Right ventricle myocardium superior (tissue), 1 donor: ENCODE data around the gene CHI3L2. TPM values are rescaled to one million over a fixed set of nuclear protein-coding genes. Genes with fewer than 3 reads are reported as not detected.
A peak's percentile ranks its signal among the peaks of the same experiment; 100 is the strongest.

Experiments
- ATAC-seq: fragments of 200-7000 bp; cut with Tn5 transposase; one replicate; pipeline ENCODE4 v1.9.1; 2020; ENCODE audit warnings: mild to moderate bottlenecking; ENCODE audit not compliant: poor library complexity
- DNase-seq: peaks from one replicate; pipeline ENCODE4 v3.0.0-alpha.2; 2020
- intact Hi-C: fragments of 100-400 bp; cut with DNase I; formaldehyde crosslinking; loops from one replicate; pipeline ENCODE4 v1.11.2; 2022
- total RNA-seq: library from RNA; stranded (reverse); fragmentation: NEBNext Ultra II Directional; extraction: Animal tissue kit (Norgen Biotek cat#: 25700); gene quantifications from one replicate; pipeline ENCODE4 v1.2.1, GENCODE V29; 2021
- donor health status: DM: no; HTN: yes; CAD: no; lungs with severe emphysema.

CHI3L2 gene
- total RNA-seq, 1 donor from 2014 or later: 3.7 TPM

DNA sequence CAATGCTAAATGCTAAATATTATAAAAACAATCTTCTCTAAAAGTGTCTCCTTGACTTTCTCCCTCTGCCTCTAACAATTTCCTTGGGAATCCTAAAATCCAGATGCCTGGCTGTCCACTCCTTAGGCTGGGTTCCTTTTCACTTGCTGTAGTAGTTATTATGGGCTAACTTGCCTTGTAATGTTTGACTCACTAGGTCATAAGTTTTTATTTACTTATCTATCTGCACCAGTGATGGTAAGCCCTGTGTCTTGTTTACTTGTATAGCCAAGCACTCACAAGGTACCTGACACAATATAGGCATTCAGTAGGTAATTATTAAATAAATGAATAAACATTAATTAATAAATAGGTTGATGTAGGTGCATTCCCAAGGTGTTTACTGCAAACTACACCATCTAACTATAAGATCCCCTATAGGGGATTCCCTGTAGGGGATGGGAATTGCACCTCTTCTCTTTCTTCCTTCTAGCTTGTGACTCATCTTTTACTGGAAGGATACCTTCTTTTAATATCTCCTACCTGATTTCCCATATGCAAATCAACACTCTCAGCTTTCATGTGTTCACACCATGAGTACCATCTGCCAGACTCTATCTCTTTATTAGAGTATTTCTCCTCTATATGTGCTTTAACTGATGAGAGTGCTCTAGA is 48.4 kb downstream of the CHI3L2 start:
- no peak for ATAC-seq
- no peak for DNase-seq
- intact Hi-C loops: no loop called here

DNA sequence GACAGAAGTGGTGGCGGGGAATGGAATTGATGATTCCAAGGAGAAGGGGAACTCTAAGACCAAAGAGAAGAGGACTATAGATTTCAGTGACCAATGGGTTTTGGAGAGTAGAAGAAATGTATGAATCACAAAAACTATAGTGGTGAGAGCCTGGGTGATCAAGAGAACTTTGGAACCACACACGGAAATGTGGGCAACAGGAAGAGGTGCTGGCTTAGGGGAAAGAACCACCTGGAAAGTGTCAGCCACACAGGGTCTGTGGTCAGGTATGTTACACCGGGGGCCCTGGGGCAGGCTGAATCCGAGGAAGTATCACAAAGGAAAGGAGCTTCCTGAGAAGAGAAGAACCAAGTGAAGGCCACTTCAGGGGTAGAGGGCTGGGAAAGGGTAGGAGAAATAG is 51.6 kb downstream of the CHI3L2 start:
- no peak for ATAC-seq
- intact Hi-C loops: no loop called here
- DNase-seq: no peak

DNA sequence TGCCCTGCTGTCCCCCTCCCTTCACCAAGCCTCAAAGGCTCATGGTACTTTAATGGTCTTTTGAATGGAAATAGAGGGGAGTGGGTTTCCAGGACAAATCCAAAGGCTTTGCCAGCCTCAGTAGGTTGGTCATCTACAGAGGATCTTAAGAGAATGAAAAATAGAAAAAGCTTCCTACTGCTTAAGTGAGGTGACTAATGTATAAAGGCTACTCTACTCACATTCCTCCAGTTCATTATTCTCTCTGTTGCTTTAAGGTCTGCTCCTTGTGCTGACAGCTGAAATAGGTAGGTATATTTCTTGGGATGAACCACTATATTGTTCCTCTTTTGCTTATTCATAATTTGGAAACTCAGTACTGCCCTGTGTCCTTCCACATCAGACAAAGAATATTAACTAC is 52.8 kb downstream of the CHI3L2 start:
- intact Hi-C loops: no loop called here
- ATAC-seq (no peak), DNase-seq (no peak)

DNA sequence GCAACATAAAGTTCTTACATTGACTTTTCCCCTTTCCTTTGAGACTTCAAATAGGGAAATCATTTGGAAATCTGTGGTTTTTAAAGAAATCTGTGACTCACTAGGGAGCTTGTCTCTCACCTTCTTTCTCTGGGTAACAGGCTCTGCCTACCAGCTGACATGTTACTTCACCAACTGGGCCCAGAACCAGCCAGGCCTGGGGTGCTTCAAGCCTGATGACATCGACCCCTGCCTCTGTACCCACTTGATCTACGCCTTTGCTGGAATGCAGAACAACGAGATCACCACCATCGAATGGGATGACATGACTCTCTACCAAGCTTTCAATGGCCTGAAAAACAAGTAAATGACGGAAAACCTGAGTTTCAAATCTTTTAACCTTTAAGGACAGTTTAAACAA is 53.9 kb downstream of the CHI3L2 start:
- DNase-seq (no peak), ATAC-seq (no peak)
- intact Hi-C loops: no loop called here

DNA sequence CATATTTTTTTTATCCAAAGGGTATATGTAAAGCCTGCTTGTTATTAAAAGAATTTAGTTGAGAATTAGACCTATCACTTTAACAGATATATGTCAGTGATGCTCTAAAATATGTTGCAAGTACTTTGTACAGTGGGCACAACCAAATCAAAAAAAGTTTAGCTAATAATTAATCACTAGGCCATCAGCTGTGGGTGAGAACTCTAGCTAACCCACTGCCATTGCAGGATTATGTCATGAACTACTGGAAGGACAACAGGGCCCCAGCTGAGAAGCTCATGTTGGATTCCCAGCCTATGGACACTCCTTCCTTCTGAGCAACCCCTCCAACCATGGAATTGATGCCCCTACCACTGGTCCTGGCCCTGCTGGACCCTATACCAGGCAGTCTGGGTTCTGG is 56.3 kb downstream of the CHI3L2 start:
- DNase-seq (no peak), ATAC-seq (no peak)

DNA sequence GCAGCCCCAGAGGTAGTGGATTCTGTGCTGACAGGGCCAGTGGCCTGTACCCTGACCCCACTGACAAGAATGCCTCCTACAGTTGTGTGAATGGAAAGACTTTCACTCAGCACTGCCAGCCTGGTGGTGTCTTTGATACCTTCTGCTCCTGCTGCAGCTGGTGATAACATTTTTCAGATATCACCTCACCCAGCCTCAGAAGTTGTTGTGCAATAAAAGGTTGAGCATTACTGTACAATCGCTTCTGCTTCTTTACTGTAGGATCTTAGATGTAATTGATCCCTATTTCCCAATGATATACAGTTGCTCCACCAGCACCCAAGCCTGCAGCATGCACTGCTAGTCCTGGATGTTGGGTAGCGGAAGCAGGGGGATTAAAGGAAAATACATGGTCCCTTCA is 58.4 kb downstream of the CHI3L2 start:
- intact Hi-C loops: no loop called here
- DNase-seq: no peak
- ATAC-seq: no peak

More for the DNA sequence above, 56.3 kb downstream of the CHI3L2 start:
- intact Hi-C loops: no loop called here

DNA sequence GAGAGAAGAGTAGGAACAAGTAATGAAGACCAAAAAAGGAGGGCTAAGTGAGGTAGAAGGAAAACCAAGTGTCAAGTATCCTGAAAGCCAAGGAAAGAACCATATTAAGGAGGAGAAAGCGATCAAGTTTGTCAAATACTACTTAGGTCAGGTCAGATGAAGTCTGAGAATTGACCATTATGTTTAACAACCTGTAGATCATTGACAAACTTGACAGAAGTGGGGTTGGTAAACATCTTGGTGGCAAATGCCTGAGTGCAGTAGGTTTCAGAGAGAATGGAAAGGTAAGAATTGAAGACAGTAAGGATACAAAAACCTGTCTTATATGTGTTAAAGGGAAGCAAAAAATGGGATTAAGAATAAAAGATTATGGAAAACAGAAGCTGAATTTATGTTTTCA is 59.4 kb downstream of the CHI3L2 start:
- intact Hi-C loops: no loop called here
- DNase-seq (no peak), ATAC-seq (no peak)

DNA sequence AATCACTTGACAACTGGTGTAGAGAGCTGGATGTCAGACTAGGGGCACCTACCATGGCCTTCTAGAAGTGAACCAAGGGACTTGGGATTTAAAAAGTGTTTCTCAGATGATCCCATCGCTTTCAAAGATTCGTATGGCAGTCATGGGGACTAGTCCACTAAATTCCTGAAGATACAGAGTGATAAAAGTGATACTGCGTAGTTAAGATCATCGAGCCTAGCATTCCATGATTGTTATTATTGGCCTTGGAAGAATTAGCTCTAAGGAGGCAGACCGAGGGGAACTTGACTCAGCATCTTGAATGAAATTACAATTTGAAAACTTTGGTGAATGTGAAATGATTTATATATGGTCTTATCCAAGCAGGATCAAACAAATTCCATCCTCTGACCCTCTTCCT is 61.9 kb downstream of the CHI3L2 start:
- intact Hi-C loops: no loop called here
- DNase-seq: no peak
- no peak for ATAC-seq

DNA sequence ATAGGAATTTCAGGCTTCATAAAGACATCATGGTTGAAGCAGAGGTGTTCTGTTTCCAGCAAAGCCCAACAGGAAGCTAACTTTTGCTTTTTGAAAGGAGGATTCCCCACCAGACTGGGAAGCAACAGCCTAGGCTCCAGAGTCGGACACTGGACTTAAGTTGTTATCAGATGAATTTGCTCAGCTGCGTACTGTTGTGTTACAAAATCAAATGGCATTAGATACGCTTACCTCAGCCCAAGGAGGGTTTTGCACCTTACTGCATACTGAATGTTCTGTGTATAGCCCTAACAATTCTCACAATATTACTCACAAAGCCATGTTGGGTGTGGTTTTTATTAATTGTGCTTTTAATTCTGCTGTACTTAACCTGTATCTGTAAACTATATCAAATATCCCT is 62.6 kb downstream of the CHI3L2 start:
- DNase-seq (no peak), ATAC-seq (no peak)
- intact Hi-C loops: no loop called here

DNA sequence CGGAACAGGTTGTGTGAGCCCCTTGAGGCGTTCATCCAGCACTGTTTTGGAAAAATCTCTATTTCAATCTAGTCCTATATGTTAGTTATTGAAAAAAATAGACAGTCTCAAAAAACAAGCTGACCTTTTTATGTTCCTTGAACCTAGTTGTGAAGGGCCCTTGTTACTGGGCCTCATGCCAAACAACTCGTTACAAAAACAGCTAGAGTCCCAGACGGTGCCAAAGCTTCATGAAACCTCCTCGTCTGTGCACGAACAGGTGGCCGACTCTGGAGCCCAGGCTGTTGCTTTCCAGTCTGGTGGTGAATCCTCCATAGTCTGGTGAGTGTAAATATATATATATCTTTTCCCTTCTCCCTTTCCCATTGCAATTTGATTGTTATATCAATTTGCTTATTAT is 63.1 kb downstream of the CHI3L2 start, which contains the start of gene CHIA:
TSS of gene CHIA (plus strand) at position 222 of the 400 bp plus-strand sequence. CDS start 19,617 bp downstream, outside the sequence.
- DNase-seq (peak; percentile 40), ATAC-seq (peak; percentile 65)
- intact Hi-C loops: no loop called here

Other genes starting within 250 kb of the CHI3L2 start
- 38.6 TPM for gene DRAM2, start 87.6 kb upstream of the CHI3L2 start, total RNA-seq
- 11.6 TPM for gene CEPT1, start 87.5 kb upstream of the CHI3L2 start, total RNA-seq
- 3.0 TPM for gene DENND2D, start 27.1 kb upstream of the CHI3L2 start, total RNA-seq
- gene CHIA, start 63.1 kb downstream of the CHI3L2 start, total RNA-seq: not detected
- gene OVGP1, start 200.0 kb downstream of the CHI3L2 start, total RNA-seq: 0.35 TPM
- gene WDR77, start 221.5 kb downstream of the CHI3L2 start, total RNA-seq: 25.4 TPM
- 680 TPM for gene ATP5PB, start 221.8 kb downstream of the CHI3L2 start, total RNA-seq
- 5.6 TPM for gene C1orf162, start 246.3 kb downstream of the CHI3L2 start, total RNA-seq